Ovary (tissue), 3 donors: Measurements from ENCODE around the gene ACTA1.

ENCODE experiments used
- CTCF ChIP-seq, 3 donors: fragments of 450-650 bp in 2 of 3; fragments of 200-600 bp in 1 of 3; IDR thresholded peaks; one replicate each; pipeline versions ENCODE4 v1.5.1 to v1.8.0; 2016 to 2022; ENCODE audit warnings: antibody characterized with exemption in 3 of 3, mild to moderate bottlenecking in 1 of 3
- EP300 ChIP-seq: sonication (generic); formaldehyde crosslinking; IDR thresholded peaks from one replicate; pipeline ENCODE4 v1.6.1; 2017; ENCODE audit warnings: antibody characterized with exemption
- POLR2A ChIP-seq: fragments of 450-650 bp; IDR thresholded peaks from one replicate; pipeline ENCODE4 v1.6.1; 2017; ENCODE audit warnings: antibody characterized with exemption, mild to moderate bottlenecking, moderate library complexity
- donor health status: DM: no; HTN: no; CAD: no.

DNA sequence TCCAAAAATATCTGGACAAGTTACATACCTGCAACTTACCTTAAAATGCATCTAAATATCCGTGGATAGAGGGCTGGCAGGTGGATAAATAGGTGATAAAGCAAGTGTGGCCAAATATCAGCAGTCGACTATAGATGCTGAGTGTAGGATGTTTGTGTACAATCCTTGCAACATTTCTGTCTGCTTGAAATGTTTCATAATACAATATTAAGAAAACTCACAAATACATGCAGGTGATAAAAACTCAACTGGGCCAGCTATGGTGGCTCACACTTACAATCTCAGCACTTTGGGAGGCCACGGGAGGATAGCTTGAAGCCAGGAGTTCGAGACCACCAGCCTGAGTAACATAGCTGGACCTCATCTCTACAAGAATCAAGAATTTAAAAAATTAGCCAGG, 41.0 kb downstream of the ACTA1 start:
- TF ChIP-seq CTCF (IDR thresholded peaks at IDR 0.05): no peak
- no peak for TF ChIP-seq POLR2A
- TF ChIP-seq EP300: no peak
